ENCODE measurements around the gene METTL9. TPM values are rescaled to one million over a fixed set of nuclear protein-coding genes. Genes with fewer than 3 reads are reported as not detected.

Gene METTL9
- total and polyA plus RNA-seq, 9 of the 15 experiments (the other 6 are each of a cell fraction or from before 2014, with no cell fraction given) = 12.2 to 107 (median 79.1) TPM

DNA sequence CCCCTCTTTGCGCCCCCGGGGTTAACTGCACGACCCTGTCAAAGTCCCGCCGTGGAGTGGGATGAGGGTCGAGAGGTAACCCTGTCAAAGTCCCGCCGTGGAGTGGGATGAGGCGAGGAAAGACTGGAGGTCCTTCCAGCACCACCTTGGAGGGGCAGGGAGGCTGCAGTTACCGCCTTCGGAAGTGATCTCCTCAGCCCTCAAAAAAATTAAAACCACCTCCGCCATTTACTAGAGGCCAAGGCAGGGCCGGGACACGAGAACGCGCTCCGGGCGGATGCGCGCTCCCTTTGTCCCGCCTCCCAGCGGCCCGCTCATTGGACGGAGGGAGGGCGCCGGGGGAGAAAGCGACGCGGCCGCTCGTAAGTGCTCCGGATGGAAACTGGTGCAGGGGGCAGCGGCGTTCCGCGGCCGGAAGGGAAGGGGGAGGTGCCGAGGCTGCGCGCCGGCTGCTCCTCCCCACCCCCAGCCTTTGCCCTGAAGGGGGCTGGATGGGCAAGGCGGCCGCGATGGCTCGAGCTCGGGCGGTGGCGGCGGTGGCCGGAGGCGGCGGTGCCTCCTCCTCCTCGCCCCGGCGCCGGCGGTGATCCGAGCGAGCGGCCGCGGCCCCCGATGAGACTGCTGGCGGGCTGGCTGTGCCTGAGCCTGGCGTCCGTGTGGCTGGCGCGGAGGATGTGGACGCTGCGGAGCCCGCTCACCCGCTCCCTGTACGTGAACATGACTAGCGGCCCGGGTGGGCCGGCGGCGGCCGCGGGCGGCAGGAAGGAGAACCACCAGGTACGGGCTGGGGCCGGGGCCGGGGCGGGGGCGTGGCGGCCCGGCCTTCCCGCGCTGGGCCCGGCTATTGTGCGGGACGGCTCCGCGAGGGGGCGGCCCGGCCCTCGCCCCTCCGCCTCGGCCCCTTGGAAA is at the start of gene METTL9 (continued):
- TF ChIP-seq, protein P1, sequence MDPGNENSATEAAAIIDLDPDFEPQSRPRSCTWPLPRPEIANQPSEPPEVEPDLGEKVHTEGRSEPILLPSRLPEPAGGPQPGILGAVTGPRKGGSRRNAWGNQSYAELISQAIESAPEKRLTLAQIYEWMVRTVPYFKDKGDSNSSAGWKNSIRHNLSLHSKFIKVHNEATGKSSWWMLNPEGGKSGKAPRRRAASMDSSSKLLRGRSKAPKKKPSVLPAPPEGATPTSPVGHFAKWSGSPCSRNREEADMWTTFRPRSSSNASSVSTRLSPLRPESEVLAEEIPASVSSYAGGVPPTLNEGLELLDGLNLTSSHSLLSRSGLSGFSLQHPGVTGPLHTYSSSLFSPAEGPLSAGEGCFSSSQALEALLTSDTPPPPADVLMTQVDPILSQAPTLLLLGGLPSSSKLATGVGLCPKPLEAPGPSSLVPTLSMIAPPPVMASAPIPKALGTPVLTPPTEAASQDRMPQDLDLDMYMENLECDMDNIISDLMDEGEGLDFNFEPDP (CRISPR knock-in tag; IDR thresholded peaks at IDR 0.05) = no peak
- TF ChIP-seq DEAF1 (CRISPR knock-in tag; IDR thresholded peaks at IDR 0.05) (no peak), MCM2 (IDR thresholded peaks at IDR 0.05; ENCODE audit: low read depth) (no peak), MAFF (IDR thresholded peaks at IDR 0.05; ENCODE audit: low read length) (no peak), ZNF780A (CRISPR knock-in tag; IDR thresholded peaks at IDR 0.05) (no peak), NFIX (CRISPR knock-in tag; IDR thresholded peaks at IDR 0.05; ENCODE audit: low read depth) (no peak), ZNF124 (CRISPR knock-in tag; IDR thresholded peaks at IDR 0.05) (no peak), ZNF212 (CRISPR knock-in tag; IDR thresholded peaks at IDR 0.05) (no peak), CREM (IDR thresholded peaks at IDR 0.05; ENCODE audit: low read depth) (peak; percentile 94), SMAD3 (CRISPR knock-in tag; conservative IDR thresholded peaks at IDR 0.05) (0 out of 2 replicates have a peak, but pooled peaks have one; percentile 26), TAF9B (IDR thresholded peaks at IDR 0.05; ENCODE audit: partially characterized antibody) (peak; percentile 85)
- TF ChIP-seq, protein P2, sequence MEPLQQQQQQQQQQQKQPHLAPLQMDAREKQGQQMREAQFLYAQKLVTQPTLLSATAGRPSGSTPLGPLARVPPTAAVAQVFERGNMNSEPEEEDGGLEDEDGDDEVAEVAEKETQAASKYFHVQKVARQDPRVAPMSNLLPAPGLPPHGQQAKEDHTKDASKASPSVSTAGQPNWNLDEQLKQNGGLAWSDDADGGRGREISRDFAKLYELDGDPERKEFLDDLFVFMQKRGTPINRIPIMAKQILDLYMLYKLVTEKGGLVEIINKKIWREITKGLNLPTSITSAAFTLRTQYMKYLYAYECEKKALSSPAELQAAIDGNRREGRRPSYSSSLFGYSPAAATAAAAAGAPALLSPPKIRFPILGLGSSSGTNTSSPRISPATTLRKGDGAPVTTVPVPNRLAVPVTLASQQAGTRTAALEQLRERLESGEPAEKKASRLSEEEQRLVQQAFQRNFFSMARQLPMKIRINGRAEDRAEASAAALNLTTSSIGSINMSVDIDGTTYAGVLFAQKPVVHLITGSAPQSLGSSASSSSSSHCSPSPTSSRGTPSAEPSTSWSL (CRISPR knock-in tag; IDR thresholded peaks at IDR 0.05; ENCODE audit: borderline replicate concordance) = no peak
- TF ChIP-seq, protein P3, sequence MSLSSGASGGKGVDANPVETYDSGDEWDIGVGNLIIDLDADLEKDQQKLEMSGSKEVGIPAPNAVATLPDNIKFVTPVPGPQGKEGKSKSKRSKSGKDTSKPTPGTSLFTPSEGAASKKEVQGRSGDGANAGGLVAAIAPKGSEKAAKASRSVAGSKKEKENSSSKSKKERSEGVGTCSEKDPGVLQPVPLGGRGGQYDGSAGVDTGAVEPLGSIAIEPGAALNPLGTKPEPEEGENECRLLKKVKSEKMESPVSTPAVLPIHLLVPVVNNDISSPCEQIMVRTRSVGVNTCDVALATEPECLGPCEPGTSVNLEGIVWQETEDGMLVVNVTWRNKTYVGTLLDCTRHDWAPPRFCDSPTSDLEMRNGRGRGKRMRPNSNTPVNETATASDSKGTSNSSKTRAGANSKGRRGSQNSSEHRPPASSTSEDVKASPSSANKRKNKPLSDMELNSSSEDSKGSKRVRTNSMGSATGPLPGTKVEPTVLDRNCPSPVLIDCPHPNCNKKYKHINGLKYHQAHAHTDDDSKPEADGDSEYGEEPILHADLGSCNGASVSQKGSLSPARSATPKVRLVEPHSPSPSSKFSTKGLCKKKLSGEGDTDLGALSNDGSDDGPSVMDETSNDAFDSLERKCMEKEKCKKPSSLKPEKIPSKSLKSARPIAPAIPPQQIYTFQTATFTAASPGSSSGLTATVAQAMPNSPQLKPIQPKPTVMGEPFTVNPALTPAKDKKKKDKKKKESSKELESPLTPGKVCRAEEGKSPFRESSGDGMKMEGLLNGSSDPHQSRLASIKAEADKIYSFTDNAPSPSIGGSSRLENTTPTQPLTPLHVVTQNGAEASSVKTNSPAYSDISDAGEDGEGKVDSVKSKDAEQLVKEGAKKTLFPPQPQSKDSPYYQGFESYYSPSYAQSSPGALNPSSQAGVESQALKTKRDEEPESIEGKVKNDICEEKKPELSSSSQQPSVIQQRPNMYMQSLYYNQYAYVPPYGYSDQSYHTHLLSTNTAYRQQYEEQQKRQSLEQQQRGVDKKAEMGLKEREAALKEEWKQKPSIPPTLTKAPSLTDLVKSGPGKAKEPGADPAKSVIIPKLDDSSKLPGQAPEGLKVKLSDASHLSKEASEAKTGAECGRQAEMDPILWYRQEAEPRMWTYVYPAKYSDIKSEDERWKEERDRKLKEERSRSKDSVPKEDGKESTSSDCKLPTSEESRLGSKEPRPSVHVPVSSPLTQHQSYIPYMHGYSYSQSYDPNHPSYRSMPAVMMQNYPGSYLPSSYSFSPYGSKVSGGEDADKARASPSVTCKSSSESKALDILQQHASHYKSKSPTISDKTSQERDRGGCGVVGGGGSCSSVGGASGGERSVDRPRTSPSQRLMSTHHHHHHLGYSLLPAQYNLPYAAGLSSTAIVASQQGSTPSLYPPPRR (CRISPR knock-in tag; IDR thresholded peaks at IDR 0.05; ENCODE audit: borderline replicate concordance) = no peak
- TF ChIP-seq, protein P4, sequence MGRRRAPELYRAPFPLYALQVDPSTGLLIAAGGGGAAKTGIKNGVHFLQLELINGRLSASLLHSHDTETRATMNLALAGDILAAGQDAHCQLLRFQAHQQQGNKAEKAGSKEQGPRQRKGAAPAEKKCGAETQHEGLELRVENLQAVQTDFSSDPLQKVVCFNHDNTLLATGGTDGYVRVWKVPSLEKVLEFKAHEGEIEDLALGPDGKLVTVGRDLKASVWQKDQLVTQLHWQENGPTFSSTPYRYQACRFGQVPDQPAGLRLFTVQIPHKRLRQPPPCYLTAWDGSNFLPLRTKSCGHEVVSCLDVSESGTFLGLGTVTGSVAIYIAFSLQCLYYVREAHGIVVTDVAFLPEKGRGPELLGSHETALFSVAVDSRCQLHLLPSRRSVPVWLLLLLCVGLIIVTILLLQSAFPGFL (CRISPR knock-in tag; IDR thresholded peaks at IDR 0.05) = no peak
- TF ChIP-seq, protein P5, sequence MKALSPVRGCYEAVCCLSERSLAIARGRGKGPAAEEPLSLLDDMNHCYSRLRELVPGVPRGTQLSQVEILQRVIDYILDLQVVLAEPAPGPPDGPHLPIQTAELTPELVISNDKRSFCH (CRISPR knock-in tag; IDR thresholded peaks at IDR 0.05) = no peak
- TF ChIP-seq, protein P5 (tag; IDR thresholded peaks at IDR 0.05) = peak; percentile 86

All from K562 (cell line).